Left renal pelvis (tissue), 4 donors: ENCODE data around the gene JPH4. TPM values are rescaled to one million over a fixed set of nuclear protein-coding genes. Genes with fewer than 3 reads are reported as not detected.

ENCODE experiments used
- DNase-seq, 4 donors: peaks; one replicate each; pipeline ENCODE4 v3.0.0-alpha.2; 2013; ENCODE audit warnings: low read depth in 4 of 4, low spot score in 3 of 4
- polyA plus RNA-seq, 4 donors: library from polyadenylated mRNA; unstranded; fragments of 120-200 nt; gene quantifications; one replicate each; pipeline ENCODE4 v1.2.1, GENCODE V29; 2013; ENCODE audit not compliant: insufficient read length in 4 of 4

Gene JPH4
- polyA plus RNA-seq, 4 donors = 9.5 to 18.9 (median 11.1) TPM

GRCh38 chr14:23535943-23536342 lies 42.6 kb downstream of the JPH4 start:
- no peak for DNase-seq

- no peak for DNase-seq
These were observed 44.7 kb downstream of the JPH4 start for GRCh38 chr14:23533652-23534435.

DNA sequence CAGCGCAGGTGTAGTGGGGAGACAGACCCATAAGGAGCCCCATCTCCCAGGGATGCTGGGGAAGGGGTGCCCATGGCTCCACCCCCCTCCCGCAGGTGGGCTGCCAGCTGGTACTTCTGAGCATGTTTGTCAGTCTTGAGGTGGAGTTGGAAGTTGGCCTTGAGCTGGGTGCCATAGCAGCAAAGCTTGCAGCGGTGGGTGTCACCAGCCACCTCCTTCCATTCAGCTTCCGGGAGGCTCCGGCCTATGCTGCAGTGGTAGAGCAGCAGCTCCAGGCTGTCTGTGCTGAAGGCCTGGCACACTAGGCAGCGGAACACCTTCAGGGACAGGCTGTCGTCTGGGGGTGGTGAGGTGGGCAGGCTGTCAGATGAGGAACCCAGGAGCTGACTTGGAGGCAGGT lies 45.9 kb downstream of the JPH4 start:
- DNase-seq = no peak

GRCh38 chr14:23531391-23531790 lies 47.2 kb downstream of the JPH4 start:
- DNase-seq = no peak

GRCh38 chr14:23530375-23531055 lies 48.1 kb downstream of the JPH4 start:
- no peak for DNase-seq

DNA sequence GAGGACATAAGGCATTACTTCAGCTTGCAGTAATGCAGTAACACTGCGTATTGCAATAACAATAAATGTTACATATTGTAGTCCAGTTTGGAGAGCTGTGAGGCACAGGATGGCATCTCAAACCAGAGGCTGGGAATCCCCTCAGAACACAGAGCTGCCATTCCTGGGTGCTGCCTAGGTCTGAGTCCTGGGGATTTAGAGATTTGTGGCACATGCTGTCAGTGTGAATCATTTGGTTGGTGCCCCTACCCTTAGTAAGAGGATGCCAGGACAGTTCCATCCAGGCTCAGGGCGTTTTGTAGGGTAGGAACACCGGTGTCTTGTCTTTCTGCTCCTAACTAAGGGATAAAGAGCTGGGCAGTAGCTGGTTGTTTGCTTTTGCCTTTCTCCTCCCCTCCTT lies 49.6 kb downstream of the JPH4 start:
- DNase-seq = no peak

GRCh38 chr14:23528555-23528954 lies 50.0 kb downstream of the JPH4 start:
- no peak for DNase-seq

DNA sequence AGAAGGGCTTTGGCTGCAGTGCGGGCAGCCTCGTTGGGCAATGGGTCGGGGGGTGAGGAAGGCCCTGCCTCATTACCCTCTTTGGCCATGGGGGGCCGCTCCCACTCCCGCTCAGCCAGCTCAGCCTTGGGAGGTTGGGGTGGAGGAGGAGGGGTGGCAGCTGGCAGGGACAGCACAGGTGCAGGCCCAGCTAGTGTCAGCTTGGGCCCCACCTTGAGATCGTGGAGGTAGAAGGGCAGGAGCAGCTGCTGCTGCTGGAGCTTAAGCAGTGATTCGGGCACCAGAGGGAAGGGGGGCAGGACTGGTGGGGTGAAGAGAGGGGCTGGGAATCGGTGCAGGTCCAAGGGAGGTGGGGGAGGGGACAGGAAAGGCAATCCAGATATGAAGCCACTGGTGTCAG lies 53.0 kb downstream of the JPH4 start:
- no peak for DNase-seq

- DNase-seq = no peak
These were observed 53.6 kb downstream of the JPH4 start for GRCh38 chr14:23524954-23525353.

- no peak for DNase-seq
These were observed 55.2 kb downstream of the JPH4 start for GRCh38 chr14:23523229-23524016.

DNA sequence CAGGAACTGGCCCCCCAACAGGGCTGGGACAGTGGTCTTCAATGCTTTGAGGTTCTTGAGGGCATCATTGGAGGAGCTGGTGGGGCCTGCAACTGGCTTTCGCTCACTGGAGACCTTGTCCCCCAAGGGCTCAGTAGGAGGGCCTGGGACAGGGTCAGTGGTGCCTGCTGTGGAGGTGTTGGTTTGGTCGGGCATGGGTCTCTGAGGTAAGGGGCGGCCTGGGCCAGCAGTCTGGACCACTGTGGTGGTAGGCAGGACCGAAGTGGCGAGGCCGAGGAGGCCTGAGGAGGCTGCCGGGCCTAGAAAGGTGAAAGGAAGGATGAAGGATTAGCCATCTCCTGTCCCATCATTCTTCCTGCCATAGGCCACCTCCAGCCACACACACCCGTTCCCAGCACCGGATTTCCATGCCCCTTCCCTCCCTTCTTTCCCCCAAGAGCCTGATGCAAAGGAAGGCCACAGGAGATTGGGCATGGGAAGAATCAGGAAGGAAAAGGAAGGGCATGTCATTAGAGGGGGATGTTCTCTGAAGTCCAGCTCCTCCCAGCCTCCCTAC lies 55.9 kb downstream of the JPH4 start:
- no peak for DNase-seq

DNA sequence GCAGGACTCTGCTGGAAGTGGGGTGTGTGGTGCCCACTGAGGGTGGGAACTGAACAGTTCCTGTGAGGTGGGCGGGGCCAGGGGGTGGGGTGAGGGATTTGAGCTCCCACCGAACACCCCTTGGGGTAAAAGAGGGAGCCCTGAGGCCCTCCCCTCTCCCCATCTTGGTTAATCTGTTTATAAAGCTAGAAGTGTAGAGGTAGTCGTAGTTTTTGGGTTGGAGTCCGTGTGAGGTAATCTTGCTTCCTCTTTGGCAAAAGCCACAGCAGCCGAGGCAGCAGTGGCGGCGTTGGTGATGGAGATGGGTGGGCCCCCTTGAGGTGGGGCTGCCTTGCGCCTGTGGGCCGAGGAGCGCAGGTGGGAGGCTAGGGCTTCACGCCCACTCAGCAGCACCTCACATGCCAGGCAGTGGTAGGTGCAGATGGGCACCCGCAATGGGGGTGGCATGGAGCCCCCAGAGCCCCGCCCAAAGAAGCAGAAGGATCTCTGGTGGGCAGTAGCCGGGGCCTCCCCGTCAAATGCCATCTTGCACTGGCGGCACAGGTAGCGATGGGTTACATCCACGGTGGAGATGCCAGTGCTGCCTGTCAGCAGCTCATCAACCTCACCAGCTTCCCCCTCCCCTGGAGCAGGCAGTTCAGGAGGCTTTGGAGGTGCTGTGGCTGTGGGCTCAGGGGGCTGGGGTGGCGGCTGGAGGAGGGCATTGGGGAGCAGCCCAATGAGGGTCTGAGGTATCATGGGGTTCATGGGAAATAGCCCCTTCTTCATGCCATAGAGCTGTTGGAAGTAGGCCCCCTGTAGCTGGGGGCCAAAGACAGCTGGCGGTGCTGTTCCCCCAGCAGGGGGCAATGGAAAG lies 56.6 kb downstream of the JPH4 start:
- no peak for DNase-seq

DNA sequence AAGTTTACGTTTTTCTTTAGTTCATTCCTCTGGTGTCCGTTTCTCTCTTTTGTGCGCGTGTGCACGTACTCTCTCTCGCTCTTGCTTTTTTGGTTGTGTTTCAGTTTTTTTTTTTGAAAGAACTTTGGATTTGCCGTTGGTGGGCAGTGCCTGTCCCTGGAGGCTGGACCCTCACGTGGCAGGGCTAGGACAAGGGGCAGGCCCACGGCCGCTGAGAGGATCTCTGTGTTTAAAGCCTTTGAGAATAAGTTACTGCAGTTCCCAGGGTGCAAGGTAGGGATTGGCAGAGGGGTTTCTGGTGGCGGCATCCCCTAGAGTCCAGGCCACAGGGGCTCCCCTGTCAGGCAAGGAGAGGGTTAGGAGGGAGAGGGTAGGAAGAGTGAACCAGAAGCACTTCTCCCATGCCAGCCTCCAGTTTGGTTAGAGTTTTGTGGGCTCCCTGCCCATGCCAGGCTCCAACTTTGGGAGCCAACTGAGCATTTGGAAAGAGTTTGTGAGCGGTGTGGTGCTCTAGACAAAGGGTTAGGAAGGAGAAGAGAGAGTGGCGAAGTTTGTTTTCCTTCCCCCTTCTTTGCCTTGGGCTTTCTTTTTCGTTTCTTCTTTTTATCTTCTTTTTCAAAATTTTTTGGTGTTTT lies 57.6 kb downstream of the JPH4 start:
- no peak for DNase-seq

DNA sequence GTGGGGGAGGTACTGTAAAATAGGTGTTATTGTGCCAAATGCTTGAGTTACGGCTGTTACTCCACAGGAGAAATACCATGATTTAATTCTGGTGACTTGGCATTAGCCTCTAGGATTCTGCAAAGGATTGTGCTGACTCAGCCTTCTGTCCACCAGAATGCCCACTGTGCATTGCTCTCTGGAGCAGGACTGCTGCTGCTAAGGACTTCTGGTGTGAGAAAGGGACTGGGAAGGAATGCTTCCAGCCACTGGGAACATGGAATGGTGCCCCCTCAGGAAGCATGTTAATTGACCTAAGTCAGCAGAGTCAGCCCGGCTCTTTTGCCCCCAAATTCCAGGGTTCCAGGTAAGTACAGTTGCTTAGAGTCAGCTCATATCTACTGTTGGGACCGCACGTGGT lies 59.9 kb downstream of the JPH4 start:
- no peak for DNase-seq

Other genes with a start within 250 kb of the JPH4 start
- 10 to 100 TPM; 56.2 to 72.7 (median 58.1) TPM for gene SLC22A17, start 225.9 kb downstream of the JPH4 start, polyA plus RNA-seq
- 10 to 100 TPM; 35.4 to 66.8 (median 46.1) TPM for gene EFS, start 213.6 kb downstream of the JPH4 start, polyA plus RNA-seq
- gene IL25, start 206.0 kb downstream of the JPH4 start, polyA plus RNA-seq = not detected
- gene CMTM5, start 201.7 kb downstream of the JPH4 start, polyA plus RNA-seq = 1 to 10 TPM; 2.5 to 4.6 (median 3.4) TPM
- under 1 TPM; 0.16 to 0.27 (median 0.17) TPM for gene MYH6, start 170.5 kb downstream of the JPH4 start, polyA plus RNA-seq
- under 1 TPM; 0.10 to 0.30 (median 0.21) TPM for gene MYH7, start 143.1 kb downstream of the JPH4 start, polyA plus RNA-seq
- 10 to 100 TPM; 50.3 to 70.5 (median 67.0) TPM for gene NGDN, start 109.1 kb downstream of the JPH4 start, polyA plus RNA-seq
- gene ZFHX2, start 27.0 kb downstream of the JPH4 start, polyA plus RNA-seq = 1 to 10 TPM; 2.1 to 9.1 (median 7.8) TPM
- 10 to 100 TPM; 13.6 to 20.7 (median 17.4) TPM for gene THTPA, start 22.5 kb downstream of the JPH4 start, polyA plus RNA-seq
- gene AP1G2, start 11.0 kb downstream of the JPH4 start, polyA plus RNA-seq = 100 to 1,000 TPM in 1 of 4 donors, 10 to 100 TPM in 3; 47.5 to 119 (median 73.7) TPM
- 100 to 1,000 TPM in 1 of 4 donors, 10 to 100 TPM in 2, 1 to 10 TPM in 1; 2.0 to 121 (median 57.1) TPM for gene DHRS2, start 57.6 kb upstream of the JPH4 start, polyA plus RNA-seq